ENCODE results near the gene IL12RB1.

- no peak for TF ChIP-seq CTCF (optimal IDR thresholded peaks at IDR 0.05 in 1 of 3, IDR thresholded peaks at IDR 0.05 in 1 of 3, conservative IDR thresholded peaks at IDR 0.05 in 1 of 3; ENCODE audit: extremely low read depth in 1 of 3, insufficient read depth in 2 of 3, low read length in 3 of 3)
- TF ChIP-seq EZH2 (IDR thresholded peaks at IDR 0.05; ENCODE audit: low read length), result no peak
Measured at GRCh38 chr19:18013210-18014111, 73.3 kb downstream of the IL12RB1 start.

Measured in keratinocyte (primary cell).